IPS DF 4.7 (cell line): ENCODE results near the gene IQSEC3.
"Not testable (repeated sequence)": the region's sequence is repeated elsewhere in the genome, so short reads cannot be mapped to it uniquely, and the experiment has no call there.

Experiments used
- DNase-seq: peaks from one replicate; pipeline ENCODE4 v3.0.0-alpha.2; 2013; ENCODE audit warnings: low spot score; ENCODE audit errors: extremely low read depth

IQSEC3 gene

DNA sequence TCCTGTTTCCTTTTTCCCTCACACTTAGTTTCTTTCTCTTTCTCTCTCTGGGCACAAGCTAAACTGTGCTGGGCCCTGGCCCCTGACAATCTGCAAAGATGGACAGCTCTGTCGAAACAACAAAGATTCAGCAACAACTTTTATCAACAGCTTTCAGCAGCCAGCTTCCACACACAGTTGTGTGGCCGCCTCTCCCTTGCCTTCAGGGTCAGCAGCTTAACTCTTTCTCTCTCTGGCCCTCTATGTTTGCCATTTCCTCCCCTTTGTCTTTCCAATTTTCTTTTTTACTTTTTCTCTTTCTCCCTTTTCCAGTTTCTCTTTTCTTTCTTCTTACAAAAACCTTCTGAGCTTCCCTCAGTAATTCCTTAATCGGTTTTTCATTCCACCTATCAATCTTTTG lies 43.3 kb downstream of the IQSEC3 start:
- DNase-seq, result no peak

DNA sequence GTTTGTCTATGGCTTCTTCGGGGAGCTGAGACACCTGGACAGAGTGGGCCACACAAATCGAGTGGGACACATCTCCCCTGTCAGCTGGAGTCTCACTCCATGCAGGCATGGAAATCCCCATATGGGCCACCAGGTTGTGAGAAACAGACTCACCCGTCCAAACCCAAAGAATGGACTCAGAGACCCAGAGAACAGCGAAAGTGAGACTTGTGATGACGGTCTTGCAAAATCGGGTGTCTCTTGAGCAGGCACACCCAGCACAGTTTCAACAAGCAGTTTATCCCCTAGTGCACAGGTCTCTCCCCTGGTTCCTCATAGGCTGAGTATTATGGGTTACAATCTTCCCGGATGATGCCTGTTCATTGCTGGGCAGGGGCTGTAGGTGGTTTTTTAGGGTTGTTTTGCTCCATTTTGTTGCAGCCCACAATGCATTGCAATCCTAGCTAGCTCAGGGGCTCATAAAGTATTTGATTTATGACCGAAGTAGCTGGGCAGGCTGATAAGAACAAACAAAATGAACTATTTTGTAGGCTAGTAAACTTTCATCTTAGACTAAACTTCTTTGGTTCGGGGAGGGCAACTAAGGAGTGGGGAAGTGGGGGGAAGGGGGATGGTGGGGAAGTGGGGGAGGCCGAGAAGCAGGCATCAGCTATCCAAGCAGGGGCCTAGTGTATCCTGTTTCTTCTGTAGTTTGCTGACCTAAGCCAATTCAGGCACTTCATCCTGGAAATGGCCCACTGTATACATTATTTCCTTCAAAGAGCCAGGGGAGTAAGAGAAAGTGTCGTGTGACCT lies 45.3 kb downstream of the IQSEC3 start:
- no peak for DNase-seq

DNA sequence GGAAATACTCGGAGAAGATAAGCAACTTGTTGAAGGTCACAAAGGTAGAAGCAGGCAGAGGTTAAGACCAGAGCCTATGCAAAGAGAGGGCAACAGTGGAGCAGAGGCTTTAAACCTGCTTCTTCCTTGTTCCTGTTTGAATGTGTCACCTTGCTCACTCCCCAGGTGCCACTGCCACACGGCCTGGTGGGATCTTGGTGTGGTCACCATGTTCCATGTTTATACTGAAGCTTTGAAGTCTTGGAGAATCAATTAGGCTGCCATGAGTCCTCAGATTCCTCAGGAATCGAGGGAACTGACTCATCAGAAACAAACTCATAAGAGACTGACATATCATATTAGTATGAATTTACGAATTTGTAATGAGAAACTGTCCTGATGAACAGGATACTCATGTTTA lies 46.8 kb downstream of the IQSEC3 start:
- no peak for DNase-seq

DNA sequence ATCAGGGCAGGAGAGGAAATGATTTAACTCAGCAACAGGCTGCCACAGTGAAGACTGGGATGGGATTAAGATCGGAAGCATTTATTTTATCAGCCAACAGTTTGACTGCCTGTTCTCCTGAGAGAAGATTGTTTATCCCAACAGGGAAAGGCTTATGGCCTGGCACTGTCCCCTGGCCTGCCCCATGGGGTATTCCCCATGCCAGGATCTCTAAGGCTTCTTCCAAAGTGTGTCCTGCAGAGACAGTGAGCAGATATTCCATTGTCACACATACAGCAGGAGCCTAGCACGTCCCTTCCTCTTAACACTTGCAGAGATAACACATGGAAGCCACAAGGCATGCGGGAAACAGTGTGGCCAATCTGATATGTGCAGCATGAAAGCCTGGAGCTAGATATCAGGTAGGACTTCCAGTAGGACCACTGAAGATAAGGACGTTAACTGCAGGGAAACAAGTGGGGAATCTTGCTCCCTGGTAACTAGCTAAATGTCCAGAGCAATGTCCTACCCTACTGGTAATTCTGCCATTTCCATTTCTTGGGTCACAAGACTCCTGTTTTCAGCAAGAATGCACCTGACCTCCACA lies 48.2 kb downstream of the IQSEC3 start:
- no peak for DNase-seq

DNA sequence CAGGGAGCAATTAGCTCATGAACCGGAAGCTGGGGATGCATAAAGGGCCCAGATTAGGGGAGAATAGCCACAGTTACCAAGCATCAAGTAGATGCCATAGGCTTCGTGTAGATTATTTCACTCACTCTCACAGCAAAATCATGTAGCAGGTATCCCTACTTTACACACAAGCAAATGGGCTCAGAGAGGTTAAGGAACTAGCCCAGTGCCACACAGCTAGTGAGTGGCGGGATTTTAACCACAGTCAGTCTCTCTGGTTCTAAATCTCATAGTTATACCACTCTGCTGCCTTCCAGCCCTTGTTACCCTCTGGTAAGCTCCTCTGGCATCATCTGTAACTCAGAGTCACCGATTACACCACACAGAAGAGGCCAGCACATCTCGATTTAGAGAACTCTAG lies 49.0 kb downstream of the IQSEC3 start:
- DNase-seq, result no peak

DNA sequence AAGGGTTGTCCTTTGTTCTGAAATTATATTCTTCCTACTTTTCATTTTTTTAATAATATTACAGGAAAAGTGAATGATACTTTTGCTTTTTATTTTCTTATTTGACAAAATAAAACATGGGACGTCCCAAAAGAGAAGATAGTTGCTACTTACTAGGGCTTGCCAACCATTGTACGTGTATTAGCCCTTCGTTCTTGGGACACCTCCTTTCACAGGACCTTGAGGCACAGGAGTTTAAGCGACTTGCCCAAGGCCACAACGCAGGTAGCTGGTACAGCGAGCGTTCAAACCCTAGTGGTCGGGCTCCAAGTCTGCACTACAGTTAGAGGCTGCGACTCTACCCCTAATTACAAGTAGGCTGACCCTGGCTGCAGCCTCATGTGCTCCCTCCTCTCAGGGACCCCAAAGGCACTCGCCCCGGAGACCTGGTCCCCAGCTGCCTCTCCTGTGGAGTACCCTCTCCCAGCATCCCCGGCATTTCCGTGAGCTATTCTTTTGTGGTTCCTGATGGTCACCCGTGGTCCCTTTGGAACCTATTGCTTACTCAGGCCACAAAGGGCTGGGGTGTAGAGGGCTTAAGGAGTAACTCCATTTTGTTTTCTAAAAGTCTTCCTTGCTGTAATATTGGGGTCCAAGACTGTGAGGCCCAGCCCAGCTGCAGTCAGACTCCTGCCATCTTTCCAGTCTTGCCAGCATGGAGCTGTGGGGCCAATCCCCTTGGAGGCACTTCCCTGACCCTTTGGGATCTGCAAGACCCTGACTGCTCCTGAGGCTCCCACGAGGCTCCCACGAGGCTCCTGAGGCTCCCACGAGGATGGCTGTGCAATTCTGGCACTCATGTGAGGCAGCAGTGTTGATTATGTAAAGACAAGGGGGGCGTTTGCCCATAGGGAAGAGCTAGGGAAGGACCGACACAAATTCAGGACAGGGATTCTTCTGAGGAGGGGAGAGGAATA lies 49.7 kb downstream of the IQSEC3 start:
- DNase-seq, result no peak

DNA sequence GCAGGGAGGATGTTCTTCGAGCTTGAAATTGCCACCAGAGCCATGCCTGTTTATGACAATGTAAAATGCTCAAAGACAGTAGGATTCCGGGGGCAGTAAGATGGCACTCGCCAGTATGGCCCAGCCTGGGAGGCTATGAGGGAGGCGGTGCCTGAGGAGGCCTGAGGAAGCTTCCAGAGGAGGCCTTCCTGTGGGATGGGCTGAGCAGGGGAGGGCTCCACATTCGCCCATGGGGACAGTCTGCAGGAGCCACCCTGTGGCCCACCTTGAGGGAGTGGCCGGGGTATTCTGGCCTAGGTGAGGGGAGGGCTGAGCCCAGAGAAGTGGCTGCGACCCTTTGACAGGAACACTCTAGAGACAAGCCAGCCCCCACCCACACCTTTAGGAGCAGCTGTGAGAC lies 50.7 kb downstream of the IQSEC3 start:
- DNase-seq, result no peak

DNA sequence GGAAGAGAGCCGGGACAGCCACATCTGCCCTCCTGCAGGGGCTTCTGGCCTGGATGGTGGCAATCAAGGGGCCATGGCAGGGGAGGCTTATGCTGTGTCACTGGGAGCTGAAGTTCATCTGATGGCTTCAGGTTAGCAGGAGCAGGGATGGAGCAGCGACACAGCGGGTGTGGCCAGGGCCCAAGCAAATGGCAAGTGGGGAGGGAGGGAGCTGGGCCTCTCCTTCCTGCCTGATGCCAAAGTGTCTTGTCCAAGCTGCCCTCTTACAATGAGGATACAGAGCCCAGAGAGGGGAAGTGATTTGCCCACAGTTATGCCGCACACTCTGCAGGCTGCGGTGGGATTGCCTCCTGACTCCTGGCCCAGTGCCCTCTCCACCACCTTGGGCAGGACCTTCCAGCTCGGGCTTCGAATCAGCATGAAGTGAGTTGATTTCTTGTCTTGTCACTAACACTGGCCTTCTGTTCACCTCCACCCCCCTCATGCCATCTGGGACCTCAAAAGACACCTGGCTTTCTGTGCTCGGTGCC lies 51.3 kb downstream of the IQSEC3 start:
- DNase-seq, result no peak

DNA sequence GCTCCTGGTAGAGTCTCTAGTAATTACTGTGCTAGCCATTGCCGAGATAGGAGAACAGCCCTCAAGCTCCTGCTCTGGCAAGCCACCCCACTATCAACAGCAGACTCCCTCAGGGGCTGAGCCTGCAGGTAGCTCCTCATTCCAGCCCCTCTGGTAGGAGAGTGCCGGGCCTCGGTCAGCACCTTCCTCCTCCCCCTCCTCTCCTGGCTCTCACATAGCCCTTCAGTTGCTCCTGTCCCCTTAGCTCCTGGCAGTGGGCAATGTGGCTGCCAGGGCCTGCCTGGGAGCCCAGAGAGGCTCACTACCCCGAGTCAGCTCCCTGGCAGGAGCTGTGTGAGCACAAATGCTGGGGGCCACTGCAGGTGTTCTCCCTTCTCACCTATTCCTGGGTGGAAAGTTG lies 52.0 kb downstream of the IQSEC3 start:
- no peak for DNase-seq

DNA sequence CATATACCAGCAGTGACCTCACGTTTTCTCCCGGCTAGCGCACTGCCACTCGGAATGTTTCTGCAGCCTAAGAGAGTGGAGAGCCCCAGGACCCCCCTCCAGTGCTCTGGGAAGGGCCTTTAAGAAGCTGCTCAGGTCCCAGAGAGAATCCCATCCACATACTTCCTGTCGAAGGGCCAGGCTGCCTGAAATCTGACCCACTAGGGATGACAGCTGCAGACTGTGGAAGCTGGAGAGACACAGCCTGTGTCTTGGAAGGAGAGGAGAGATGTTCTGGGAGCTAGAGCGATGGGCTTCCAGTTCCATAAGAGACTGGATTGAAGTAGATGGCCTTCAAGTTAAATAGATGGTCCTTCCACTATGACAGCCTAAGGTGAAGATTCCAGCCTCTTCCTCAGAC lies 54.4 kb downstream of the IQSEC3 start:
- DNase-seq, result no peak

DNA sequence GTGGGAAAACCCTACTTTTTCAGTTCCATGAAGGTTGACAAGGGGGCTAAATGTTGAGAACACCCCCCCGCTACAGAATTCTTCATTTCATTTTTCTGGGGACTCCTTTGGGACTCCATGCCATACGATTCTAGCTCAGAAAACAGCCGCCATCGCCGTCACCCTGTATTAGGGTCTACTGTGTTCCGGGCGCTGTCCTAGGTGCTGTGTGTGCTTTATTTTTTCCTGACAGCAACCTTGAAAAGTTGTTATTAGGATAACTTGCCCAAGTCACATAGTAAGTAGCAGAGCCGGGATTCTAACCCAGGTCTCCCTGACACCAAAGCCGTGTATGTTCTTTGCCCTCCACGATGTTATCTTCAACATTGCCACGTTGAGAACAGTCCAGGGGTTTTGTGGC lies 55.1 kb downstream of the IQSEC3 start:
- no peak for DNase-seq

DNA sequence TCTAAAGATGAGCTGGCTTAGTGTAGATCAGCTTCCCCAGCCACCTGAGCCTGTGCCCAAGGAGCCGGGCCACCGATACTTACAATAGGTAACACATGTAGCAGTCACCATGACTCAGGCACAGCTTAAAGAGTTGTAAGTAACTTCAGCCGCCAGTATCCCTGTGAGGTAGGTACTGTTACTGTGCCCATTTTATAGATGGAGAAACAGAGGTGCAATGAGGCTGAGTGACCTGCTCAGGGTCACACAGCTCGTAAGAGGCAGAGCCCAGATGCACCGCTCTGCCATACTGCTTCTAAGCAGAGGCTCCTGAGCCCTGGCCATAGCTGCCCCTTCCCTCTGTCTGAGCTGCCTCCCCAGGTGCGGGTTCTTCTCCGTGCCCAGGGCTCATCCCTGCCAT lies 58.5 kb downstream of the IQSEC3 start:
- no peak for DNase-seq

DNA sequence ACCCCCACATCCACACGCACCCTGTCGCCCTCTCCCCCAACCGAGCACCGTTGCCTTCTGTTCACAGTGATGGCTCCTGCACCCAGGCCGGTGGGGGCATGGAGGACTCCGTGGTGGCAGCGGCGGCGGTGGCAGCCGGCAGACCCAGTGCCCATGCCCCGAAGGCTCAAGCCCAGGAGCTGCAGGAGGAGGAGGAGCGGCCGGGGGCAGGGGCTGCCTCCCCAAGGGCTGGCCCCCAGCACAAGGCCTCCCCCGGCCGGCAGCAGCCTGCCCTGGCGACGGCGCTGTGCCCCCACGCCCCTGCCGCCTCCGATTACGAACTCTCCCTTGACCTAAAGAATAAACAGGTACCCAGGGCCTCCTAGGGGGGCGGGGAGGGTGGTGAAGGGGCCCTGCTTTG lies 59.0 kb downstream of the IQSEC3 start:
- DNase-seq, result no peak

DNA sequence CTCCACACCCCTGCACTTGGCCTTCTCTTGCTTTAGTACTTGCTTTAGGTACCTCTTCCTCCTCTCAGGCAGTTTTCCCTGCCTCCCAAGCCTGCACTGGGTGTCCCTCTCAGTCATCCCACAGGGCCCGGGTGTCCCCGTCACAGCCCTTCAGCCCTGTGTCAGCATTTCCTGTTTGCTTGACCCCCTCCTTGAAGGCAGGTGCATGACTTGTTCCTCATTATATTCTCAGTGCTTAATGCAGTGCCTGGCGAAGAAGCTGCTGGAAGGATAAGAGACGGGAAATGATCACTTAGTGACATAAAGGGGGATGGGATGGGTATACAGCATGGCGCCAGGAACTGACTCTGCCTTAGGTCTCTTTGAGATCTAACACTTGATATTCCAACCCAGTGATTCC lies 61.5 kb downstream of the IQSEC3 start:
- no peak for DNase-seq

DNA sequence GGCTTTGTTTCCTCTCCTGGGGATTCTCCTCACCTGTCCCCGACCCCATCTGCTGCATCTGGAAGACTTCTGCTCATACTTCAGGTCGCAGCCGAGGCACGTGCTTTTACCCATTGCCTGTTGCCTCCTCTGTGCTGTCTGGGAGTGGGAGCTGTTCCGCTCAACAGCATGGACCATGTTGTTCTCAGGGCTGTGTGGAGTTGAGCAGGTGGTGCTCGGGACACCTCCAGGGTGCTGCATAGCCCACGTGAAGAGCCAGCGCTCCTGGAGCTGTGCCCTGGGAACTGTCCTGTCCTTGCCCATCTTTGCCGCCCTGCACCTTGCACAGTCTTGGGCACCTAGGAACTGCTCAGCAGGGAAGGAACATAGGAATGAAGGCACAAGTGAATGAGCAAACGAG lies 62.4 kb downstream of the IQSEC3 start:
- DNase-seq, result no peak

DNA sequence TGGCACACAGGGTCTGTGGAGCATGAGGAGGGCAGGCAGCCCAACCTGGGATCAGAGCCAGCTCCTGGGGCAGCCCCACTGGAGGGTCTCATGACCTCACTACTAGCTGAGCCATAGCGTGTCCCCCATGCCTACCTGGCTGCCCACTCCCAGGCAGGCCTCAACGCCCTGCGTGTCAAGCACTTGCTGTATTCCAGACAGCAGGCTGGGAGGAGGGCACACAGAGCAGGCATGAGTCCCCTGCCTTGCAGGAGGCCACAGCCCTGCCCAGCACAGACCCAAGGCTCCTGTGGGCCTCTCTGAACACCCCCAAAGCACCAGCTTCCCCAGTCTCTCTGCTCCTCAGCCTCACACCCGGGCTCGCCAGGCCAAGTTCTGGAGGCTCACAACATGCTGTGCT lies 64.0 kb downstream of the IQSEC3 start:
- no peak for DNase-seq

DNA sequence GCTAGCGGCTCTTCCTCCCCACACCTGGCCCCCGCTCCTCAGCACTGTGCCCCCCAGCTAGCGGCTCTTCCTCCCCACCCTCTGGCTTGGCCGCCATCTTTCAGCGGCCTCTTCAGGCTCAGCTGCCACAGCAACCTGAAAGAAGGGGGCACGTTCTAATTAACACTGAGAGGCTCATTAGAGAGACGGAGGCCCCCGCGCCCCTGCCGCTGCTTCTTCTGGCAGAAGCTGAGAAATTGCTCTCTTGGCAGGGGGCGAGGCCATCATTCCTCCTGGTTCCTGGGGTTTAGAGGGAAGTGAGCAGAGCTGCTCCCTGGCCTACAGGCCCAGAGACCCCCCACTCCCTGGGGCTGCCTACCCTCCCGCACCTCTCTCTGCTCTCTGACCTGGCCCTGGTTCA lies 64.4 kb downstream of the IQSEC3 start:
- DNase-seq, result no peak

DNA sequence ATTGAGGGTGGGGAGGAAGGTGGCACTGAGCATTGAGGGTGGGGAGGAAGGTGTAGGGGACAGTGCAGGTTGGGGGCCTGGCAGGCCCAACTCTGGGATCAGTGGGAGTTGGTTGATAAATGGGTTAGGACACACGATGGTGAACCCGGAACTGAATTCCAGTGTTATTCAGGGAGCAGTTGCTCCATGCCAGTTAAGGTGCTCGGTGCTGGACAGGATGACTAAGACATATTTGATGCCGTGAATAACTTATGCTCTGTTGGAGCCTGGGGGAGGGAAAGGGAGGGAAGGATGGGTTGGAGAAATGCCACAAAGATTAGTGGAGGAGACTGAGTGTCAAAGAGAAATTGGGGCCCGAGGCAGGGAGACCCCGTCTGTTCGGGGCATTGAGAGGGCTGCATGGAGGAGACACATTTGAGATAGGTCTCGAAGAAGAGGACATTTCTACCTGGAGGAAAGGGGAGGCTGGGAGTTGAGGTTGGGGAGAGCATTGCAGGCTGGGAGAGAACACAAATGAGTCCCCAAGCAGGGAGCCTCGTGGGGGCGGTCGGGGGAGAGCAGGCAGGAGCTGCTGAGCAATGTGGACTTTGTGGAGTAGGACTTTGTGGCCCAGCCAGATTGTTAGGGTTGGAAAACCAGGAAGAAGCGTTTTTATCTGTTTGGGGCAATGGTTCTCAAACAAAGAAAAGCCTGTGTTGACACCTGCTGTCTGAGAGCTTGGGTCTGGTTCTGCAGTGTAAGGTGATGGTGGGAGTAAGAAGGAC lies 65.3 kb downstream of the IQSEC3 start:
- no peak for DNase-seq

DNA sequence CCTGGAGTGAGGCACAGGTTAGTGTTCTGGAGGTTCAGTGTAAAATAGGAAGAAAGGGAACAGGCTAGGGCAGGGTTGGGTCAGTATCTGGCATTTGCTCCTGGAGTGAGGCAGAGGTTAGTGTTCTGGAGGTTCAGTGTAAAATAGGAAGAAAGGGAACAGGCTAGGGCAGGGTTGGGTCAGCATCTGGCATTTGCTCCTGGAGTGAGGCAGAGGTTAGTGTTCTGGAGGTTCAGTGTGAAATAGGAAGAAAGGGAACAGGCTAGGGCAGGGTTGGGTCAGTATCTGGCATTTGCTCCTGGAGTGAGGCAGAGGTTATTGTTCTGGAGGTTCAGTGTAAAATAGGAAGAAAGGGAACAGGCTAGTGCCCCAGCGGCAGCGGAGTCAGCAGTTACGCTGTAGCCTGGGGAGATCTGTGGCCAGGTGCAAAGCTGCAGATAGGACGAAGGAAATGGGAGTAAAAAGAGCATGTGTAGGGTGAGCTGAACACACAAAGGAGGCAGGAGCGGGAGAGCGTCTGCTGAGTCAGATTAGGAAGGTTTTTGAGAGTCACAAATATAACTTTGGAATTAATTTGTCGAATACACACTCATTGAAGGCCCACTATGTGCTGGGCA lies 67.2 kb downstream of the IQSEC3 start:
- not testable (repeated sequence) for DNase-seq

DNA sequence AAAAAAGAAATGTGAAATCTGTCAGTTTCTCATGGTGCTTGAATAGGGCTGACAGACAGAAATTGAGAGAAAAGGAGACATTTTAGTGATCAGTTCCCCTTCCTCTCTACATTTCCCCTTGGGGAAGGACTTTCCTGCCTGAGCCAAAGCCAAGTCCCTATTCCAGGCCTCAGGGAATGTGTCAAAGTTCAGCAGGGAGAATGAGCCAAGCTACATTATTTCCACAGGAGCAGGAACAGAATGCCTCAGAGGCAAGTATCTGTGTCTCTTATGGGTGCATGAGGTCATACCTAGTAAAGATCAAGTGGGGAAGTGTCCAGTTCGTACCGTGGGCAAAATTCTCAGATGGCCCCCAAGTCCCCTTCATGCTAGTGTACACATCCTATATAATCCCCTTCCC lies 68.6 kb downstream of the IQSEC3 start:
- no peak for DNase-seq
